ENCODE measurements around the gene TMEM151B.

Gene TMEM151B

DNA sequence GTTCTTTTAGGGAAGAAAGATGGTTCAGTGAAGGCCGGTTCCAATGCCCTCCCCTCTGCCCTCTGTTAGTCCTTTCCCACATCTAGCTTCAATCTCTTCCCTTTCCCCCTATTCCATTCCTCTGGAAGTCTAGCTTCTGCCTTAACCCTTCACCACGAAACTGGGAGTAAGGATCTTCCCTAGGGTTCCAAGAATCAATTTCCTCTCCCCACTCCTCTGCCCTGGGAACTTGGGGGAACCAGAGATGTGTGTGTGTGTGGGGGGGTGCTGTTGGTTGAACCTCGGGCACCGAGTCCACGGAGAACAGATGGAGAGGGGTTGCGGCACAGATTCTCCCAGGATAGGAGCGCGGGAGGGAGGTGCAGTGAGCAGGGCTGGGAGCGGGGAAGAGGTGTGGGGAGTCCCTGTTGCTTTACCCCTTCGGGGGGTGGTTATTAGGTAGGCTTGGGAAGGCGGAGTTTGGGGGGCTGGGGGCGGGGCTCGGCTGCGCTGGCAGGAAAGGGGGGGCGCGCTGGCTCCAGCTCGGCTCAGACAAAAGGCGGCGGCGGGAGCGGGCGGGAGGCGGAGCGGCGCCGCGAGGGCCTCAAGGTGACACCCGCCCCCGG, at the start of gene TMEM151B:
TMEM151B (plus strand) TSS at position 530 of the 605 bp plus-strand sequence. CDS start 293 bp downstream, outside the sequence.
- TF ChIP-seq POLR2A (IDR thresholded peaks at IDR 0.05; ENCODE audit: low read length) (no peak), GATA1 (IDR thresholded peaks at IDR 0.05; ENCODE audit: low read depth, low read length) (no peak)
- DNase-seq: no peak

DNA sequence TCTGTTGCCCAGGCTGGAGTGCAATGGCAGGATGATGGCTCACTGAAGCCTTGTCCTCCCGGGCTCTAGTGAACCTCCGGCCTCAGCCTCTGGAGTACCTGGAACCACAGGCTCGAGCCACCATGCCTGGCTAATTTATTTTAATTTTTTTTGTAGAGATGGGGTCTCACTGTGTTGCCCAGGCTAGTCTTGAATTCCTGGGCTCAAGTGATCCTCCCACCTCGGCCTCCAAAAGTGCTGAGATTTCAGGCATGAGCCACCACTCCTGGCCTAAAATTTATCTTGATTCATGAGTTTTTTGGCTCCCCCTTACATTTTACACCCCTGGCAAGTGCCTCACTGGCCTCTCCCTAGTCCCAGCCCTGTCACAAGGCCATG, 49.3 kb upstream of the TMEM151B start:
- TF ChIP-seq GATA1 (IDR thresholded peaks at IDR 0.05; ENCODE audit: low read depth, low read length): no peak
- TF ChIP-seq POLR2A (IDR thresholded peaks at IDR 0.05; ENCODE audit: low read length): no peak
- DNase-seq: no peak

GRCh38 chr6:44221291-44221960, 48.8 kb upstream of the TMEM151B start:
- DNase-seq: peak; percentile 95 to 96
- no peak for TF ChIP-seq POLR2A (IDR thresholded peaks at IDR 0.05; ENCODE audit: low read length)
- no peak for TF ChIP-seq GATA1 (IDR thresholded peaks at IDR 0.05; ENCODE audit: low read depth, low read length)

GRCh38 chr6:44221961-44222335, 48.3 kb upstream of the TMEM151B start:
- TF ChIP-seq GATA1 (IDR thresholded peaks at IDR 0.05; ENCODE audit: low read depth, low read length) (no peak), POLR2A (IDR thresholded peaks at IDR 0.05; ENCODE audit: low read length) (no peak)

DNA sequence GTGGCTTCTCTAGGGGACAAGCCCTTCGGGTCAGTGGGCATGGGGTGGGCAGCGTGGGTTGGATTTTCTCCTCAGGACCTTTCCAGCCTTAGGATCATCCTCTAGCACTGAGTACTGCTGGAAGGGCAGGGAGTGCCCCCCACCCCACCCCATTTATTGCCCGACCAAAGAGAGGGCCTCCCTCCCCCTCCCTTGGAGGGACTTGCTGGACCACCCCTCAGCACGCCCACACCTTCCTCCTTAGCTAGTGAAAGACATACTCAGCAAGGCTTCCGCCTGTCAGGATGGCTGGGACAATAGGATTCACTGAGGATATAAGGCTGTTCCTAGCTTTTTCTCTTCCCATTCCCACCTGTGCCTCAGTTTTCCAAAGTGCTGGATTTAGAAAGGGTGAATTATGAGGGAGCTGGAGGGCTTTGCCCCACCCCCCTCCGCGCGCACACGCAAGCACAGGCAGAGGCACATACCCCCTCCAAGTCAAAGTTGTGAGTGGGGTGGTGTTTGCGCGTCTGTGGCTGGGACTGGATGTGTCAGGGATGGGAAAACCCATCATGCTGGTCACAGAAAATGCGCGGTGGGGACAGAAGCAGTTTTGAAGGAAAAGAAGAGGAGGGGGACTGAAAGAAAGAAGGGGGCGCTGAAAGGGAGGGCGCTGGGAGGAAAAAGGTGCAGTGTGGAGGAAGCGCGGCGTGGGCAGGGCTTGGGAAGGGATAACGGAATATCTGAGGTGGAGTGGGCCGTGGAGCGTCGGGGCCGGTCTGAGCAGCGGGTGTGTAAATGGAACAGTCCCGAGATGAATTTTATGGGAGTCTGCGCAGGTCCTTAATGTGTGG, 47.5 kb upstream of the TMEM151B start:
- peak in 1 of 2 experiments; percentile 55 for DNase-seq
- TF ChIP-seq GATA1 (IDR thresholded peaks at IDR 0.05; ENCODE audit: low read depth, low read length): no peak
- TF ChIP-seq POLR2A (IDR thresholded peaks at IDR 0.05; ENCODE audit: low read length): no peak

More at GRCh38 chr6:44221961-44222335, 48.3 kb upstream of the TMEM151B start:
- no peak for DNase-seq

GRCh38 chr6:44223319-44224028, 46.8 kb upstream of the TMEM151B start, which contains the start of gene SLC29A1:
SLC29A1 (plus strand) TSS chr6:44223595; CDS start chr6:44227314, 3,719 bp downstream.
- TF ChIP-seq GATA1 (IDR thresholded peaks at IDR 0.05; ENCODE audit: low read depth, low read length) (no peak), POLR2A (IDR thresholded peaks at IDR 0.05; ENCODE audit: low read length) (peak; percentile 51)
- DNase-seq: peak; percentile 84 to 87

GRCh38 chr6:44224029-44224964, 46.0 kb upstream of the TMEM151B start:
- no peak for TF ChIP-seq GATA1 (IDR thresholded peaks at IDR 0.05; ENCODE audit: low read depth, low read length)
- TF ChIP-seq POLR2A (IDR thresholded peaks at IDR 0.05; ENCODE audit: low read length): no peak
- DNase-seq: peak; percentile 65 to 72

DNA sequence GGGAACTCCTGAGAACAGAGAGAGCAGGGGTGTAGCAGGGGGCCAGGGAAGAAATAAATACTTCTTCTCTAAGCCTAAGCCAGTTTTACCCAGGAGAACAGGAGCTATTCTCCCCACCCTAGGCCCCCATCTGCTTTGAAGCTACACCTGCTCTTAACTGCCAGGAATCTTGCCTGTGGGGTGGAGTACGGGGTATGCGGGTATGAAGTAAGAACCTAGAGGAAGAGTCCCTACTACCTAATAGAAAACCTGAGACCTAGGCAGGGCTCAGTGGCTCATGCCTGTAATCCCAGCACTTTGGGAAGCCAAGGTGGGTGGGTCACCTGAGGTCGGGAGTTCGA, 45.3 kb upstream of the TMEM151B start:
- no peak for DNase-seq

GRCh38 chr6:44225579-44226325, 44.5 kb upstream of the TMEM151B start:
- DNase-seq: peak; percentile 91 to 97
- TF ChIP-seq POLR2A (IDR thresholded peaks at IDR 0.05; ENCODE audit: low read length) (peak; percentile 75), GATA1 (IDR thresholded peaks at IDR 0.05; ENCODE audit: low read depth, low read length) (peak; percentile 91)

More for the DNA sequence above, 45.3 kb upstream of the TMEM151B start:
- TF ChIP-seq POLR2A (IDR thresholded peaks at IDR 0.05; ENCODE audit: low read length): no peak
- TF ChIP-seq GATA1 (IDR thresholded peaks at IDR 0.05; ENCODE audit: low read depth, low read length): no peak

- peak; percentile 44 to 47 for DNase-seq
- no peak for TF ChIP-seq GATA1 (IDR thresholded peaks at IDR 0.05; ENCODE audit: low read depth, low read length)
- TF ChIP-seq POLR2A (IDR thresholded peaks at IDR 0.05; ENCODE audit: low read length): no peak
Measured at GRCh38 chr6:44226368-44227147, 43.7 kb upstream of the TMEM151B start.

- TF ChIP-seq POLR2A (IDR thresholded peaks at IDR 0.05; ENCODE audit: low read length): no peak
- TF ChIP-seq GATA1 (IDR thresholded peaks at IDR 0.05; ENCODE audit: low read depth, low read length): no peak
Measured at GRCh38 chr6:44227148-44227793, 43.0 kb upstream of the TMEM151B start.

More at GRCh38 chr6:44227148-44227793, 43.0 kb upstream of the TMEM151B start:
- DNase-seq: peak; percentile 76 to 81

All from erythroblast (primary cell).